ENCODE results near the gene KIF2A.

Gene KIF2A

DNA sequence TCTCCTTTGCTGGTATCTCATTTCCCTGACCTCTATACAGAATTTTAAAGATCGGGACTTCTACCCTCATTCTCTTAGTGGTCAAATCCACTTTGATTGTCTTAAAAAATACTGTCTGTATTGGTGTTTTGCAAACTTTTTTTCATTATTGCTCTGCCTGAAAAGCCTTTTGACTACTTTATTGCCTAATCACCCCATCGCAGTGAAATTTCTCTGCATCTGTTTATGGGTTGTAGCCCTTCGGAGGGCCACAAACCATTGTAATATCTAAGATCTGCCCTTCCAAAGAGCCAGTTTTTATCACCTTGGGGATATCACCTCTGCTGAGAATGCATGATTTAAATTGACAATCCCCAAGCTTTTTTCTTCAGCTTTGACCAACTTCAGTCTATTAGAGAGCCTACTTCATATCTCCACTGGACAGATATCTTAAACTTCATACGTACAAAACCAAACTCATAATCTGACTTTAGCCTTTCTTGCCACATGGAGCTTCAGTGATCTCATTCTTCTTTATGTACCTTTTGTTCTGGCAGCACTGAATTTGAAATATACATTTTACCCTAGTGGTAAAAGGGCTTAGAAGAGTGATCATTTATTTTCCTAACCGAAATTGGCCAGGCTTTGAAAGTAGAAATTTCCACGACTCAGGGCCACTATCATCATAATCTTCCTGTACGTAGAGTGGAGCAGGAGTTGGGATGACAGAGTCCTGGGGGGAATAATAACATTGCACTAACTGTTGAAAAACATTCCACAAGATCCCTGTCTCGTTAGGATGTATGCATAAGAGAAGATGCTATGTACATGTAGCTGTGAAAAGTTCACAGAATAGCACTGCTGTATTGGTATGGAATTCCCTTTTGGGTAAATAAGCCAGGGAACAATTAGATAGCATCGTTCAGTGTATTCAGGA lies 21.4 kb downstream of the KIF2A start:
- Histone ChIP-seq H3K27me3 (ENCODE audit: insufficient read depth, low read length) (no peaks in the 10 kb centered on the region), H3K36me3 (ENCODE audit: insufficient read depth, low read length) (0 out of 2 replicates have a peak, but pooled peaks cover under 1% of the 10 kb centered on the region), H3K4me3 (ENCODE audit: low read depth, low read length) (no peak overlapping the region), H3K4me1 (ENCODE audit: control insufficient read depth, insufficient read depth, low read length, unreplicated experiment) (peaks cover 19% of the 10 kb centered on the region), H3K79me2 (ENCODE audit: control insufficient read depth, insufficient read depth, low read length, unreplicated experiment) (peaks cover 79% of the 10 kb centered on the region), H3K27ac (ENCODE audit: low read depth, low read length) (no peak overlapping the region), H2AFZ (ENCODE audit: low read length, unreplicated experiment) (no peak overlapping the region)

DNA sequence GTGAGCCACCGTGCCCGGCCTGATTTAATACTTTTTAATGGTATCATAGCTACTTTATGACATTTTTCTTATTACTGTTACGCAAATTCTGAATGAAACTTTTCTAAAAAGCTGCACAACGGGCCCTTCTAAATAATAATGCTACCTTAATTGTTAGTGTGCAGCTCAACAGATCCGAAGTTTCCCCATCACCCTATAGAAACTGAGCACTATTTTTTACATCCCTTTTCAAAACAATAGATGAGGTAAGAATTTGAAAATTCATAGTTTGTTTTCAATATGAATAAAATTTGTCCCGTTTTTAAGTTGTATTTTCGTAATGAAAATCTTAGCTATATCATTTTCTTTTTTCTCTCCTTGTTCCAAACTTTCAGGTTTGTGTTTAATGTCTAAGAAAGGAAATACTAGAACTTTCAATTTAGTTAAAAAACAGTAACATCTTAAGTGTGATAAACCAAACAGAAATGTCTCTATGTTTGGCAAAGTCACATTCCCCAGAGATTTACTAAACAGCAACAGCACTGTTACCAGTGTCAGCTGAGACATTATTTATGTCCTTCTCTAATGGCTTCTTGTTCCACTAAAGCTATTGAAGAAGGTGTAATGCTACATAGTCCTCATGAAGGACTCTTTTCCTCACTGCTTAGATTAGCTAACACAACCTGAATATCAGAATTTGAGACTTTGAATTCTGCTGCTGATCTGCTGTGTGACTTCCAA lies 22.9 kb downstream of the KIF2A start:
- peaks cover 89% of the 10 kb centered on the region for H3K79me2 ChIP-seq (ENCODE audit: control insufficient read depth, insufficient read depth, low read length, unreplicated experiment)
- H2AFZ ChIP-seq (ENCODE audit: low read length, unreplicated experiment) = no peak overlapping the region
- peaks cover 19% of the 10 kb centered on the region for H3K4me1 ChIP-seq (ENCODE audit: control insufficient read depth, insufficient read depth, low read length, unreplicated experiment)
- H3K4me3 ChIP-seq (ENCODE audit: low read depth, low read length) = no peak overlapping the region
- H3K27me3 ChIP-seq (ENCODE audit: insufficient read depth, low read length) = no peaks in the 10 kb centered on the region
- H3K36me3 ChIP-seq (ENCODE audit: insufficient read depth, low read length) = no peaks in the 10 kb centered on the region
- no peak overlapping the region for H3K27ac ChIP-seq (ENCODE audit: low read depth, low read length)

DNA sequence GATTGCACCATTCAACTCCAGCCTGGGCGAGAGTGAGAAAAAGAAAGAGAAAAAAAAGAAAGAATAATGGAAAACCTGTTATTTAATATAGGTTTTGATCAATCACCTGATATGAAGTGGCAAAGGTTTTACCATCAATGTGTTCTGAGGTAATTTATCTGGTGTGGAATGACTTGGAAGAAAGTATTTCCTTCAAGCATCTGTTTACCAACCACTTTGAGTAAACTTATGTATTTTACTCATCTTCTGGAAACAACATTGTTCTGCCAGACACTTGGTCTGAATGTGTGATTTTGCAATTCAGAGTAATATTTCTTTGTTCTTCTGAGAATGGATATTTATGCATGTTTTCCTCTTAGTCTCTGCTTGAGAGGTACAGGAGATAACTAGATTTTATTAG lies 24.3 kb downstream of the KIF2A start:
- Histone ChIP-seq H3K4me1 (ENCODE audit: control insufficient read depth, insufficient read depth, low read length, unreplicated experiment) (peaks cover 19% of the 10 kb centered on the region), H3K79me2 (ENCODE audit: control insufficient read depth, insufficient read depth, low read length, unreplicated experiment) (peaks cover 92% of the 10 kb centered on the region), H3K36me3 (ENCODE audit: insufficient read depth, low read length) (no peaks in the 10 kb centered on the region)

DNA sequence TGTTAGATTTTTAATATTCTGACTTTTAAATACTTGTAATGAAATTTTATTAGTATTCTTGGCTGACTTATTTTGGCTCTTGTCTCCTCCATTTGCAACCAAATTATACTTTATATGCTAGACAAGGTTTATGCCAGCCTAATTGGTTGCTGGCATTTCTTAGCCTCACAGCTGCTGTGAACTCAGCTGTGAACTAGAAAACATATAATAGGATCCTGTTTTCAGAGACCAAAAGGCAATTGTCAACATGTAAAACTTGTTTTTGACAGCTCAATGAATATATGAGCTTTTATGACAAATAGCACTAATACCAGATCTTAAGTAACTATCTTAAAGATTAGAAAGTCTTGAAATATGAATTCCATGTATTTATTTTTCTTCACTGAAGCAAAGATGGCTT lies 25.9 kb downstream of the KIF2A start:
- no peaks in the 10 kb centered on the region for H3K36me3 ChIP-seq (ENCODE audit: insufficient read depth, low read length)
- no peak overlapping the region for H2AFZ ChIP-seq (ENCODE audit: low read length, unreplicated experiment)
- no peaks in the 10 kb centered on the region for H3K27me3 ChIP-seq (ENCODE audit: insufficient read depth, low read length)
- H3K79me2 ChIP-seq (ENCODE audit: control insufficient read depth, insufficient read depth, low read length, unreplicated experiment) = peaks cover 88% of the 10 kb centered on the region
- H3K27ac ChIP-seq (ENCODE audit: low read depth, low read length) = no peak overlapping the region
- peaks cover 19% of the 10 kb centered on the region for H3K4me1 ChIP-seq (ENCODE audit: control insufficient read depth, insufficient read depth, low read length, unreplicated experiment)
- H3K4me3 ChIP-seq (ENCODE audit: low read depth, low read length) = no peak overlapping the region

More for the DNA sequence above, 24.3 kb downstream of the KIF2A start:
- Histone ChIP-seq H3K27ac (ENCODE audit: low read depth, low read length) (no peak overlapping the region), H3K27me3 (ENCODE audit: insufficient read depth, low read length) (no peaks in the 10 kb centered on the region), H3K4me3 (ENCODE audit: low read depth, low read length) (no peak overlapping the region), H2AFZ (ENCODE audit: low read length, unreplicated experiment) (no peak overlapping the region)

DNA sequence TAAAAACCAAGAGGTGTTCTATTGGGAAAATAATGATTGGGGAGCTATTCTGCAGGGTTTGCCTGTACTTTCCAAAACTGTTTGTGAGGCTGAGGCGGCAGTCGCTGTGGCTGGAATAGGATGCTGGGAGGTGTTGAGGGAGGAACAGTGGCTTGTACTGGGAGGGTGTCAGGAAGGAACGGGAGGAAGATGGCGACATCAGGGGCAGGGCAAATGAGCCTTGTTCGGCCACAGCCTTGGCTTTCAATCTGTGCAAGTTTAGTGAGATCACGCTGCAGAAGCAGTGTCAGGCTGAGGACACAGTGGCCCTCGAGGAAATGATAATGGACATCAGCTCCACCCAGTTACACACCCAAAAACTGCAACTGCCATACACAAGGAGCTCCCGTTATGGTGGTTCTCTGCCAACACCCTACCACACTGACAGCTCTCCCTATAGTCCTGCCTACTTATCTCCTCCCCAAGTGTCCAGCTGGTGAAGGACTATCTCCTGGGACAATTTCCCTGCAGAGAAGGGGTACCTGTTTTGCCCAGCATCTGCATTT lies 27.3 kb downstream of the KIF2A start:
- peaks cover 86% of the 10 kb centered on the region for H3K79me2 ChIP-seq (ENCODE audit: control insufficient read depth, insufficient read depth, low read length, unreplicated experiment)
- H3K4me1 ChIP-seq (ENCODE audit: control insufficient read depth, insufficient read depth, low read length, unreplicated experiment) = peaks cover 19% of the 10 kb centered on the region
- H3K27me3 ChIP-seq (ENCODE audit: insufficient read depth, low read length) = no peaks in the 10 kb centered on the region
- H3K36me3 ChIP-seq (ENCODE audit: insufficient read depth, low read length) = no peaks in the 10 kb centered on the region
- H2AFZ ChIP-seq (ENCODE audit: low read length, unreplicated experiment) = no peak overlapping the region
- H3K4me3 ChIP-seq (ENCODE audit: low read depth, low read length) = no peak overlapping the region
- no peak overlapping the region for H3K27ac ChIP-seq (ENCODE audit: low read depth, low read length)

DNA sequence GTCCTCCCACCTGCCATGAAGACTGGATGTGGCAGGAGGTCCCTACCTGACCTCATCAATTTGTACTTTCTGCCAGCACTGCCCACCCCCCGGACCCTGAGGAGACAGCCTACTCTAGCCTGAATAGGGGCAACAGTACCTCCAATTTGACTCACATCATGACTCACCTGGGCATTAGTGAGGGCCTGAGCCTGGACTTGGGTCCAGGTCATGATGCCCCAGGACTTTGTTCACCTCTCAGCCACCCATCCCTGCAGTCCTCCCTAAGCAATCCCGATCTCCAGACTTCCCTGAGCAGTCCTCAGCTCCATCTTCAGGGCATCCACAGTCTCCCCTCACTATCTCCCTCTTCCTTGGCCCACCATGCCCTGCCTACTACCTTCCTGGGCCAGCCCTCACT lies 28.1 kb downstream of the KIF2A start:
- Histone ChIP-seq H3K36me3 (ENCODE audit: insufficient read depth, low read length) (no peaks in the 10 kb centered on the region), H3K79me2 (ENCODE audit: control insufficient read depth, insufficient read depth, low read length, unreplicated experiment) (peaks cover 82% of the 10 kb centered on the region), H3K27ac (ENCODE audit: low read depth, low read length) (no peak overlapping the region), H3K4me3 (ENCODE audit: low read depth, low read length) (no peak overlapping the region), H3K27me3 (ENCODE audit: insufficient read depth, low read length) (no peaks in the 10 kb centered on the region), H3K4me1 (ENCODE audit: control insufficient read depth, insufficient read depth, low read length, unreplicated experiment) (peaks cover 13% of the 10 kb centered on the region), H2AFZ (ENCODE audit: low read length, unreplicated experiment) (no peak overlapping the region)

DNA sequence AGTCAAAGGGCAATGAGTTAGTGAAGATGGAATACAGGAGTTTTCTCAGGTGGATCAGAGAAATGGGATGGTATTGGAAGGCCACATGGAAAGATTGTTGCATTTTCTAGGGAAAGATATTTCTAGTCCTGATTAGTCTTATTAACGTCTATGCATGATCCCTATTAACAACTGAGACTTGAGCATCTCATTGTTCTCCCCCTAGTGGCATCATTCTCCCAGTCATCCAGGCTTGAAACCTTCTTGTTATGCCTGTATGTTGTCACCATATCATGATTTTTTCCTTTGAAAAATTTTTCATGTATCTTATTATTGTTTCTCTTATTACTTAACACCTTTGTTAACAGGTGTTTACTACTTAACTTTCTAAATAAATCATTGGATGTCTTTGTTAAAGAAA lies 34.4 kb downstream of the KIF2A start:
- Histone ChIP-seq H3K27ac (ENCODE audit: low read depth, low read length) (no peak overlapping the region), H2AFZ (ENCODE audit: low read length, unreplicated experiment) (no peak overlapping the region), H3K4me1 (ENCODE audit: control insufficient read depth, insufficient read depth, low read length, unreplicated experiment) (no peaks in the 10 kb centered on the region), H3K79me2 (ENCODE audit: control insufficient read depth, insufficient read depth, low read length, unreplicated experiment) (peaks cover 78% of the 10 kb centered on the region), H3K36me3 (ENCODE audit: insufficient read depth, low read length) (no peaks in the 10 kb centered on the region), H3K4me3 (ENCODE audit: low read depth, low read length) (no peak overlapping the region), H3K27me3 (ENCODE audit: insufficient read depth, low read length) (no peaks in the 10 kb centered on the region)

DNA sequence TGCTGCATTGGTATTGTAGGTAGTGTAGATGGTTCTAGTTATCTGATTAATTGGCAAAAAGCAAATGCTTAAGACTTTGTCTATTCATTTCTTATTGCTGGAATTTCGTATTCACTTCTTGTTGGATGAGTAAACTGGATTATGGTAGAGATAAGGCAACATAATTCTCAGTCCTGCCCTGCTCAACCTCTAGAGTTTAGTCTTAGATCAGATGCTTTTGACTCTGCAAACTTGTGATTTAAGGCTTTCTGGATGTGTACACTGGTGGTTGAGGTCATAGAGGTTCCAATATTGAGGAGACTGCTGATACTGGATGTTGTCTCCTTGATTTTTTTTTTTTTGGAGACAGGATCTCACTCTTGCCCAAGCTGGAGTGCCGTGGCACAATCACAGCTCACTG lies 35.0 kb downstream of the KIF2A start:
- peaks cover 77% of the 10 kb centered on the region for H3K79me2 ChIP-seq (ENCODE audit: control insufficient read depth, insufficient read depth, low read length, unreplicated experiment)
- H3K4me3 ChIP-seq (ENCODE audit: low read depth, low read length) = no peak overlapping the region
- H3K27me3 ChIP-seq (ENCODE audit: insufficient read depth, low read length) = no peaks in the 10 kb centered on the region
- no peak overlapping the region for H3K27ac ChIP-seq (ENCODE audit: low read depth, low read length)
- no peaks in the 10 kb centered on the region for H3K36me3 ChIP-seq (ENCODE audit: insufficient read depth, low read length)
- H3K4me1 ChIP-seq (ENCODE audit: control insufficient read depth, insufficient read depth, low read length, unreplicated experiment) = no peaks in the 10 kb centered on the region
- H2AFZ ChIP-seq (ENCODE audit: low read length, unreplicated experiment) = no peak overlapping the region

DNA sequence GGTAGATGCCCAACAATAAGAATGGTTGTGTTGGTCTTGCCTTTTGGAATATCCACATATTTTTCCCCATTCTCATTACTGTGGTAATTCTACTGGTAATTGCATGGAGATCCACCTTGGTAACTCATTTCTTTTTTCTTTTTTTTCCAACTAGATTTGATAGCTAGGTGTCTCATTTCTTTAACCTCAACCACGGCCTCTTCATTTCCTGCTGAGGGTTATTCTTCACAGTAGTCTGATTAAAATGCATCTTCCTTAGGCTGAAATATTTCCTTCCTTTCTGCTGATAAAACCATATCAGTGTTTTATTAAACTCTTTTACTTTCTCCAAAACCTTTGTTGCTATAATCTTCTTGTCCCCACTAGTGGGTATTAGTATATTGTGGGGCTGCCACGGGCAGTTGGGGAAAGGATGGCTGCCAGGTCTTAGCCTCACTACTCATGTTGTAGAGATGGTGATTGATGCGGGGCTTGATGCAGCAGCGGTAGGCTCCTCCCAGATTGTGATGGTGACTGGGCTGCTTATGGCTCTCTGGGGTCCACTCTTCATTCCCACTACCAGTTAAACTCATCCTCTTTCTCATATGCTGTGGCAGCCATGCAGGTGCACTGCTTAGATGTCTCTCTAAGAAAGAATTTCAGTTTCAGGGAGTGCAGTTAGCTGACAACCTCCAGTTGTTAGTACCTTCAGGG lies 35.9 kb downstream of the KIF2A start:
- Histone ChIP-seq H3K36me3 (ENCODE audit: insufficient read depth, low read length) (no peaks in the 10 kb centered on the region), H2AFZ (ENCODE audit: low read length, unreplicated experiment) (no peak overlapping the region), H3K79me2 (ENCODE audit: control insufficient read depth, insufficient read depth, low read length, unreplicated experiment) (peaks cover 73% of the 10 kb centered on the region), H3K27ac (ENCODE audit: low read depth, low read length) (no peak overlapping the region), H3K4me1 (ENCODE audit: control insufficient read depth, insufficient read depth, low read length, unreplicated experiment) (no peaks in the 10 kb centered on the region), H3K27me3 (ENCODE audit: insufficient read depth, low read length) (no peaks in the 10 kb centered on the region), H3K4me3 (ENCODE audit: low read depth, low read length) (no peak overlapping the region)

DNA sequence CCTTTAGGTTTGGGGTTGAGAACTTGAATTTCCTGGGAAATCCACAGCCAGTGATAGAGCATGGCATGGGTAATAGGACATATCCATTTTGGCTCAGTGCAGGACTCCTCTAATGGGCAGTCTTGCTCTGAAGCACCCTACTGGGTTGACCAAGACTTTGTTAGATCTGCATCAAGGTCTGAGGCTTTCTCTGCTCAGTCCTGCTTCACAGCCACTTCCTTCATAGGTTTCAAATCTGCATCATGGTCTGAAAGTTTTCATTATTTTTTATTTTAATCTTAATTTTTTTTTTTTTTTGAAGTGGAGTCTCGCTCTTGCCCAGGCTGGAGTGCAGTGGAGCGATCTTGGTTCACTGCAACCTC lies 36.5 kb downstream of the KIF2A start:
- H3K4me1 ChIP-seq (ENCODE audit: control insufficient read depth, insufficient read depth, low read length, unreplicated experiment) = no peaks in the 10 kb centered on the region
- H3K79me2 ChIP-seq (ENCODE audit: control insufficient read depth, insufficient read depth, low read length, unreplicated experiment) = peaks cover 68% of the 10 kb centered on the region
- no peak overlapping the region for H2AFZ ChIP-seq (ENCODE audit: low read length, unreplicated experiment)
- no peaks in the 10 kb centered on the region for H3K27me3 ChIP-seq (ENCODE audit: insufficient read depth, low read length)
- no peak overlapping the region for H3K4me3 ChIP-seq (ENCODE audit: low read depth, low read length)
- no peak overlapping the region for H3K27ac ChIP-seq (ENCODE audit: low read depth, low read length)
- H3K36me3 ChIP-seq (ENCODE audit: insufficient read depth, low read length) = no peaks in the 10 kb centered on the region
